DOHH2 (cell line): ENCODE data around the gene ADCK2.

ENCODE experiments used
- EZH2phosphoT487 ChIP-seq: fragments of 200-600 bp; sonication (generic); IDR thresholded peaks from 2 replicates; pipeline ENCODE4 v1.6.1; 2017; ENCODE audit warnings: borderline replicate concordance, mild to moderate bottlenecking, antibody characterized with exemption, low read length, moderate library complexity, mixed read lengths
- TF ChIP-seq, protein P1 (sequence below): fragments of 200-600 bp; sonication (generic); IDR thresholded peaks from one replicate; pipeline ENCODE4 v1.5.1; 2014; ENCODE audit warnings: antibody characterized with exemption, mild to moderate bottlenecking, low read depth, low read length; ENCODE audit not compliant: poor library complexity, severe bottlenecking

DNA sequence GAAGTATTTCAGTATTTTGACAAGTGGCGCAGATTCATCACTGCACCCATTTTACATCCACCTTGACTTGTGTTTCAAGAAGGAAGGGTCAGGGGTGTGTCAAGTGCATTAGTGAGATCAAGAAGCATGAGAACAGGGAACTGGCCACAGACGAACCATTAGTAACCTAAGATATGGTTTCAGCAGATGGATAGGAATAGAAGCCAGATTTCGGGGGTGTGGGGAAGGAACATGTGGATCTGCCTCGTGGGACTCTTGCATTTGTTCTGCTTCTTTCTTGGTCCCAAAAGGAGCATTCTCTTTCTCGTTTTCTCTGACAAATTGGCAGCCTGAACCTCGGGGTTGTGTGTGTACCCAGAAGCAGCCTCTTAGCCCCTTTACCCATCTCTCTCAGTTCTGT lies 41.7 kb upstream of the ADCK2 start:
- TF ChIP-seq, protein P1, sequence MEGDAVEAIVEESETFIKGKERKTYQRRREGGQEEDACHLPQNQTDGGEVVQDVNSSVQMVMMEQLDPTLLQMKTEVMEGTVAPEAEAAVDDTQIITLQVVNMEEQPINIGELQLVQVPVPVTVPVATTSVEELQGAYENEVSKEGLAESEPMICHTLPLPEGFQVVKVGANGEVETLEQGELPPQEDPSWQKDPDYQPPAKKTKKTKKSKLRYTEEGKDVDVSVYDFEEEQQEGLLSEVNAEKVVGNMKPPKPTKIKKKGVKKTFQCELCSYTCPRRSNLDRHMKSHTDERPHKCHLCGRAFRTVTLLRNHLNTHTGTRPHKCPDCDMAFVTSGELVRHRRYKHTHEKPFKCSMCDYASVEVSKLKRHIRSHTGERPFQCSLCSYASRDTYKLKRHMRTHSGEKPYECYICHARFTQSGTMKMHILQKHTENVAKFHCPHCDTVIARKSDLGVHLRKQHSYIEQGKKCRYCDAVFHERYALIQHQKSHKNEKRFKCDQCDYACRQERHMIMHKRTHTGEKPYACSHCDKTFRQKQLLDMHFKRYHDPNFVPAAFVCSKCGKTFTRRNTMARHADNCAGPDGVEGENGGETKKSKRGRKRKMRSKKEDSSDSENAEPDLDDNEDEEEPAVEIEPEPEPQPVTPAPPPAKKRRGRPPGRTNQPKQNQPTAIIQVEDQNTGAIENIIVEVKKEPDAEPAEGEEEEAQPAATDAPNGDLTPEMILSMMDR, result no peak
- no peak for TF ChIP-seq EZH2phosphoT487
